Activated CD8-positive, alpha-beta T cell treated with anti-CD3 and anti-CD28 coated beads, Interleukin-2, amount 10 ng/mL, durations not matched to agents 7 days and 5 days (primary cell): ENCODE data around the gene KIF17. TPM values are rescaled to one million over a fixed set of nuclear protein-coding genes. Genes with fewer than 3 reads are reported as not detected.
"Not testable (repeated sequence)": the region's sequence is repeated elsewhere in the genome, so short reads cannot be mapped to it uniquely, and the experiment has no call there.

Source experiments
- ATAC-seq: fragments of 150-1000 bp; cut with Tn5 transposase; one replicate; pipeline ENCODE4 v1.10.0; 2021; ENCODE audit warnings: moderate library complexity
- CTCF ChIA-PET: fragments of 350-600 bp; sonication (Branson Sonifier 250); formaldehyde crosslinking; loops from one replicate; lab custom pipeline; 2021; ENCODE audit warnings: antibody characterized with exemption; lab: Charles Lee
- POLR2A ChIA-PET: fragments of 350-600 bp; sonication (Branson Sonifier 250); formaldehyde crosslinking; loops from one replicate; lab custom pipeline; 2021; ENCODE audit warnings: antibody characterized with exemption; lab: Charles Lee
- DNase-seq: peaks from one replicate; pipeline ENCODE4 v3.0.0-alpha.2; 2020
- H3K27ac Mint-ChIP-seq: one replicate; pipeline ENCODE4 v1.8.0; 2021; ENCODE audit warnings: mild to moderate bottlenecking, mixed read lengths
- H3K27me3 Mint-ChIP-seq: one replicate; pipeline ENCODE4 v1.8.0; 2021; ENCODE audit warnings: low read depth, mixed read lengths
- H3K36me3 Mint-ChIP-seq: one replicate; pipeline ENCODE4 v1.8.0; 2021; ENCODE audit warnings: low read depth, mixed read lengths
- H3K4me1 Mint-ChIP-seq: one replicate; pipeline ENCODE4 v1.8.0; 2021; ENCODE audit warnings: low read depth, mixed read lengths
- H3K4me3 Mint-ChIP-seq: one replicate; pipeline ENCODE4 v1.8.0; 2021; ENCODE audit warnings: mild to moderate bottlenecking, mixed read lengths
- H3K9me3 Mint-ChIP-seq: one replicate; pipeline ENCODE4 v1.8.0; 2022; ENCODE audit warnings: mixed read lengths; ENCODE audit not compliant: insufficient read depth
- total RNA-seq, 2 experiments: library from RNA; stranded (reverse); gene quantifications; one replicate each; pipeline ENCODE4 v1.2.3, GENCODE V29; 2021

Gene KIF17
- total RNA-seq, 2 experiments from 2014 or later = not detected

- CTCF ChIA-PET = interaction anchor here (0.8 to 2.0 kb wide), 2 partner anchors 13 kb away, joined by 3 to 6 read pairs; no protein-coding TSS in a partner anchor
- H3K27ac Mint-ChIP-seq = no peak overlapping the region
- no peaks in the 10 kb centered on the region for H3K36me3 Mint-ChIP-seq
- ATAC-seq (no peak), DNase-seq (no peak)
- no peaks in the 10 kb centered on the region for H3K9me3 Mint-ChIP-seq
- no peak overlapping the region for H3K4me3 Mint-ChIP-seq
- peaks cover 34% of the 10 kb centered on the region for H3K27me3 Mint-ChIP-seq
- POLR2A ChIA-PET = no interaction called here
- peaks cover 12% of the 10 kb centered on the region for H3K4me1 Mint-ChIP-seq
Measured at GRCh38 chr1:20683614-20684013, 34.2 kb downstream of the KIF17 start.

DNA sequence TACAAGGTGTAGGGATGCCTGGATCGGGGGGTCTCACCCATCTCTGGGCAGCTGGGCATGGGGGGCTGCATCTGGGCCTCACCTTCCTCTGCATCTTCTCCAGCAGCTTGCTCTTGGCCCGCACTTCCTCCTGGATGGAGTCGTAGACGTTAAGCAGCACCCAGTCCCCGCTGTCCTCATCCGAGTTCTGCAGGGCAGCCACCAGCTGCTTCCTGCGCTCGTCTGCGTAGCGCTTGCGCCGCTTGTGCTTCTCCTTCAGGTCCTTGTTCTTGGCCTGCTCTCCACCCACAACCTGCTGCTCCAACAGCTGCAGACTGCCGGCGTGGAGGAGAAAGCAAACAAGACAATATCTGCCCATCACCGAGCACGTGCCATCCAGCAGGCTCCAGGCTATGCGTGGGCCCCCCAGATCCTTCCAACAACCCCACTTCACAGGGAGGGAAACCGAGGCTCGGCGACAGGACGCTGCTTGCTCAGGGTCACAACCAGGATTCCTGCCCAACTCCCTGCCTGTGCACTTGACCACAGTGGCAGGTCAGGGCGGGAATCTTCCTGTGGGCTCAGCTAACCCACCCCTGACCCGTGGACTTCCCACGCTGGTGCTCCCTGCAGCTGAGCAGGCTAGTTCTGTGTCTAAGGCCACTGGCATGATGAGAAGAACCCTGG is 35.1 kb downstream of the KIF17 start:
- H3K4me3 Mint-ChIP-seq = no peak overlapping the region
- H3K27me3 Mint-ChIP-seq = peaks cover 35% of the 10 kb centered on the region
- no peak overlapping the region for H3K27ac Mint-ChIP-seq
- no peaks in the 10 kb centered on the region for H3K9me3 Mint-ChIP-seq
- CTCF ChIA-PET = interaction anchor here (2.0 kb wide), 1 partner anchor 14 kb away, joined by 6 read pairs; no protein-coding TSS in a partner anchor
- peaks cover 19% of the 10 kb centered on the region for H3K4me1 Mint-ChIP-seq
- no peak for ATAC-seq
- H3K36me3 Mint-ChIP-seq = peaks cover 3% of the 10 kb centered on the region
- POLR2A ChIA-PET = no interaction called here
- no peak for DNase-seq

- Mint-ChIP-seq H3K4me1 (peaks cover 21% of the 10 kb centered on the region), H3K9me3 (no peaks in the 10 kb centered on the region), H3K36me3 (peaks cover 7% of the 10 kb centered on the region), H3K27me3 (peaks cover 35% of the 10 kb centered on the region), H3K27ac (no peak overlapping the region), H3K4me3 (no peak overlapping the region)
- CTCF ChIA-PET = interaction anchor here (1.2 to 2.0 kb wide), 2 partner anchors 15 to 48 kb away, joined by 3 to 6 read pairs; no protein-coding TSS in a partner anchor
- POLR2A ChIA-PET = no interaction called here
- DNase-seq (no peak), ATAC-seq (no peak)
Measured at GRCh38 chr1:20681999-20682398, 35.8 kb downstream of the KIF17 start.

- ChIA-PET CTCF (no interaction called here), POLR2A (no interaction called here)
- ATAC-seq (no peak), DNase-seq (no peak)
- peaks cover 21% of the 10 kb centered on the region for H3K4me1 Mint-ChIP-seq
- H3K27ac Mint-ChIP-seq = no peak overlapping the region
- H3K4me3 Mint-ChIP-seq = no peak overlapping the region
- peaks cover 7% of the 10 kb centered on the region for H3K36me3 Mint-ChIP-seq
- H3K9me3 Mint-ChIP-seq = no peaks in the 10 kb centered on the region
- peaks cover 35% of the 10 kb centered on the region for H3K27me3 Mint-ChIP-seq
Measured at GRCh38 chr1:20680269-20680668, 37.5 kb downstream of the KIF17 start.

GRCh38 chr1:20678599-20678998 is 39.2 kb downstream of the KIF17 start:
- POLR2A ChIA-PET = interaction anchor here (0.6 to 0.7 kb wide), 2 partner anchors 109 to 1371 kb away, joined by 4 to 5 read pairs; partner anchors contain the start of gene HP1BP3
- Mint-ChIP-seq H3K9me3 (no peaks in the 10 kb centered on the region), H3K4me3 (peak overlapping the region; percentile 56), H3K27me3 (peaks cover 33% of the 10 kb centered on the region), H3K4me1 (peaks cover 21% of the 10 kb centered on the region), H3K36me3 (peaks cover 7% of the 10 kb centered on the region), H3K27ac (peak overlapping the region; percentile 65)
- DNase-seq = peak; percentile 63
- CTCF ChIA-PET = interaction anchor here (0.7 to 1.1 kb wide), 5 partner anchors 17 to 127 kb away, joined by 3 to 4 read pairs (median 3); partner anchors contain the start of gene DDOST
- ATAC-seq = peak; percentile 74

DNA sequence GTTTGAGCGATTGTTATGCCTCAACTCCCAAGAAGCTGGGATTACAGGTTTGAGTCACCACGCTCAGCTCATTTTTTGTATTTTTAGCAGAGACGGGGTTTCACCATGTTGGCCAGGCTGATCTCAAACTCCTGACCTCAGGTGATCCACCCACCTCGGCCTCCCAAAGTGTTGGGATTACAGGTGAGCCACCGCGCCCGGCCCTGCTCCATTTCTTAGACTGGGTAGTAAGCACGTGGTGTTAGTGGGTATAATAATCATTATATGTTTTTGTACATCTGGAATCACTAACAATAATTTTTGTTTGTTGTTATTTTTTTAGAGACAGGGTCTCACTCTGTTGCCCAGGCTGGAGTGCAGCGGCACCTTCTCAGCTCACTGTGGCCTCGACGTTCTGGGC is 44.2 kb downstream of the KIF17 start:
- H3K4me3 Mint-ChIP-seq, POLR2A ChIA-PET, H3K9me3 Mint-ChIP-seq, ATAC-seq, H3K4me1 Mint-ChIP-seq, DNase-seq, H3K27ac Mint-ChIP-seq, H3K36me3 Mint-ChIP-seq: not testable (repeated sequence)
- peaks cover 12% of the 10 kb centered on the region for H3K27me3 Mint-ChIP-seq
- CTCF ChIA-PET = interaction anchor here (1.0 to 1.7 kb wide), 2 partner anchors 23 to 98 kb away, joined by 3 to 6 read pairs; no protein-coding TSS in a partner anchor

DNA sequence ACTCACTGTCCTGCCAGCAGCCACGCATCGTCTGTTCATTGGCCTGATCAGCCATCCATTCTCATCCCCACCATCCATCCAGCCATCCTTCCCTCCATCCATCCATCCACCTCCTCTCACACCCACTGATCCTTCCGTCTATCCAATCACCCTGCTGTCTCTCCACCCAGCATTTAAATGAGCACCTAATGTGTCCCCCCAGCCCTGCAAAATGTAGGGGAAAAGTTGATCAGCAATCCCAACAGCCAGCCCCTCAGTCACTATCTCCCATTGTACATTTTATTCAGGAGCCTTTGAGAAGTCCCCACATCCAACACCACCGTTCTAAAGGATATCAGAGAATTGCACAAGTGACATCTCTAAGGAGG is 45.6 kb downstream of the KIF17 start:
- POLR2A ChIA-PET = no interaction called here
- DNase-seq = no peak
- Mint-ChIP-seq H3K27ac (no peak overlapping the region), H3K27me3 (peaks cover 10% of the 10 kb centered on the region), H3K4me1 (no peaks in the 10 kb centered on the region), H3K4me3 (no peak overlapping the region), H3K9me3 (no peaks in the 10 kb centered on the region), H3K36me3 (peaks cover 2% of the 10 kb centered on the region)
- CTCF ChIA-PET = no interaction called here
- no peak for ATAC-seq

DNA sequence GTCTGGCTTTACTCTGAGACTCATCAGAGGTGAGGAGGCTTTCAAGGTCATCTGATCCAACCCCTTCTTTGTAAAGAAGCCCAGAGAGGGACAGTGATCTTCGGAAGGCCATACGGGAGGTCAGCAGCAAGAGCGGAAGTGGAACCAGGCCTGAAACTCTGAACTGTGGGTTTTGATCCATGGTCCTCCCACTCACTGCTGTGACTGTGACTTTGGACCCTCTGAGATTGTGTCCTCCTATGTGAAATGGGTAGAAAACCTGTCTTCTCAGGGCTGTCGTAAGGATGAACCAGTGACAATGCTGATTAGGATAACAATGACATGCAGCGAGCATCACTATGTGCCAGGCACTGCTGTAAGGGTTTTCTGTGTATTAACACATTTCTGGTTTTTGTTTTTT is 46.9 kb downstream of the KIF17 start:
- Mint-ChIP-seq H3K36me3 (peaks cover 3% of the 10 kb centered on the region), H3K4me1 (peaks cover 6% of the 10 kb centered on the region), H3K4me3 (no peak overlapping the region), H3K9me3 (no peaks in the 10 kb centered on the region), H3K27me3 (peaks cover 10% of the 10 kb centered on the region), H3K27ac (no peak overlapping the region)
- POLR2A ChIA-PET = no interaction called here
- ATAC-seq = no peak
- DNase-seq = no peak
- CTCF ChIA-PET = no interaction called here

DNA sequence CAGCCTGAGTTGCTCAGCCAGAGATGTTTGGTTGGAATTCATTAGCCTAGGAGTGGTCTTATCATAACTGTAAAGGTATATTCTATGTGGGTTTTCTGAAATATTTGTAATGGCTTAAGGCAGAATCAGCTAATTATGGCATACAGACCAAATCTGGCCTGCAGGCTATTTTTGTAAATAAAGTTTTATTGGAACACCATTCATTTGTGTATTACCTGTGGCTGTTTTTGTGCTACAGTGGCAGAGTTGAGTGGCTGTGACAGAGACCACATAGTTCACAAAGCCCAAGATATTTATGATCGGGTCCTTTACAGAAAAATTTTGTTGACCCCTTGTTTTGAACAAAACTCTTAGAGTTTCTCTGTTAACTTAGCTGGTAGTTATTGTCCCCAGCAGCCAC is 49.2 kb downstream of the KIF17 start:
- CTCF ChIA-PET = no interaction called here
- Mint-ChIP-seq H3K27ac (no peak overlapping the region), H3K4me3 (no peak overlapping the region), H3K9me3 (no peaks in the 10 kb centered on the region), H3K27me3 (peaks cover 8% of the 10 kb centered on the region), H3K4me1 (peaks cover 9% of the 10 kb centered on the region), H3K36me3 (peaks cover 3% of the 10 kb centered on the region)
- no peak for ATAC-seq
- POLR2A ChIA-PET = no interaction called here
- DNase-seq = no peak

DNA sequence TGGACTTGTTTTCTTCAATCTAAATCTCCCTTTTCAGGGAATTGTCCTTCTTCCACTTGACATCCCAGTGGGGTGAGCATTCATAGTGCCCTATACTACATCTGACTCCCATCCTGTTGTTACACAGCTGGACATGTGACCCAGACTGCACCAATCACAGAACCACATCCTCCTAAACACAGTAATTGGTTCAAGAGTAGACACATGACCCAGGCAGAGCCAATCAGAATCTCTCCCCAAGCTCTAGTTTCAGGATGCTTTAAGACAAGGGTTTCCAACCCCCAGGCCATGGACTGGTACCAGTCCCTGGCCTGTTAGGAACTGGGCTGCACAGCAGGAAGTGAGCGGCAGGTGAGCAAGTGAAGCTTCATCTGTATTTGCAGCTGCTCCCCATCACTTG is 51.0 kb downstream of the KIF17 start:
- ChIA-PET POLR2A (no interaction called here), CTCF (interaction anchor here (0.7 to 1.9 kb wide), 5 partner anchors 29 to 67 kb away, joined by 3 to 6 read pairs (median 4); no protein-coding TSS in a partner anchor)
- peak; percentile 76 for ATAC-seq
- H3K9me3 Mint-ChIP-seq = no peaks in the 10 kb centered on the region
- peaks cover 3% of the 10 kb centered on the region for H3K36me3 Mint-ChIP-seq
- peaks cover 19% of the 10 kb centered on the region for H3K4me1 Mint-ChIP-seq
- H3K27ac Mint-ChIP-seq = peak overlapping the region; percentile 59
- H3K27me3 Mint-ChIP-seq = no peaks in the 10 kb centered on the region
- peak; percentile 48 for DNase-seq
- no peak overlapping the region for H3K4me3 Mint-ChIP-seq

GRCh38 chr1:20666146-20666545 is 51.7 kb downstream of the KIF17 start:
- POLR2A ChIA-PET = interaction anchor here (0.6 kb wide), 2 partner anchors 20 to 867 kb away, joined by 3 read pairs; no protein-coding TSS in a partner anchor

GRCh38 chr1:20665726-20666125 is 52.1 kb downstream of the KIF17 start:
- peaks cover 7% of the 10 kb centered on the region for H3K36me3 Mint-ChIP-seq
- no peak for ATAC-seq
- H3K4me3 Mint-ChIP-seq = no peak overlapping the region
- H3K27me3 Mint-ChIP-seq = no peaks in the 10 kb centered on the region
- peaks cover 22% of the 10 kb centered on the region for H3K4me1 Mint-ChIP-seq
- POLR2A ChIA-PET = interaction anchor here (0.6 kb wide), 2 partner anchors 19 to 867 kb away, joined by 3 read pairs; no protein-coding TSS in a partner anchor
- no peak overlapping the region for H3K27ac Mint-ChIP-seq
- no peaks in the 10 kb centered on the region for H3K9me3 Mint-ChIP-seq
- CTCF ChIA-PET = interaction anchor here (1.0 to 1.9 kb wide), 3 partner anchors 28 to 33 kb away, joined by 3 to 6 read pairs (median 3); no protein-coding TSS in a partner anchor
- no peak for DNase-seq

More at GRCh38 chr1:20666146-20666545, 51.7 kb downstream of the KIF17 start:
- no peak for ATAC-seq
- Mint-ChIP-seq H3K4me1 (peaks cover 21% of the 10 kb centered on the region), H3K27ac (no peak overlapping the region), H3K27me3 (no peaks in the 10 kb centered on the region), H3K9me3 (no peaks in the 10 kb centered on the region), H3K4me3 (no peak overlapping the region), H3K36me3 (peaks cover 5% of the 10 kb centered on the region)
- DNase-seq = no peak
- CTCF ChIA-PET = interaction anchor here (0.7 to 1.9 kb wide), 4 partner anchors 28 to 34 kb away, joined by 3 to 6 read pairs (median 4); no protein-coding TSS in a partner anchor
